WTC11 (cell line): ENCODE measurements around the gene CYP27C1.

Experiments
- ATF6 ChIP-seq: sonication (generic); formaldehyde crosslinking; IDR thresholded peaks from 2 replicates; pipeline ENCODE4 v1.8.1; 2023; ENCODE audit warnings: mild to moderate bottlenecking, missing genetic modification reagents
- CTCF ChIP-seq: fragments of 200-600 bp; IDR thresholded peaks from 2 replicates; pipeline ENCODE4 v1.8.0; 2022; ENCODE audit warnings: antibody characterized with exemption
- FOXK1 ChIP-seq: sonication (generic); formaldehyde crosslinking; IDR thresholded peaks from 2 replicates; pipeline ENCODE4 v1.8.0; 2022; ENCODE audit warnings: mild to moderate bottlenecking, moderate library complexity, missing genetic modification reagents
- USF1 ChIP-seq: sonication (generic); formaldehyde crosslinking; IDR thresholded peaks from 2 replicates; pipeline ENCODE4 v1.8.0; 2022; ENCODE audit warnings: mild to moderate bottlenecking, missing genetic modification reagents
- ZNF121 ChIP-seq: sonication (generic); formaldehyde crosslinking; IDR thresholded peaks from 2 replicates; pipeline ENCODE4 v1.8.0; 2023; ENCODE audit warnings: missing genetic modification reagents
- ZNF232 ChIP-seq: sonication (generic); formaldehyde crosslinking; IDR thresholded peaks from 2 replicates; pipeline ENCODE4 v1.8.0; 2022; ENCODE audit warnings: mild to moderate bottlenecking, missing genetic modification reagents

GRCh38 chr2:127201452-127201851 is 18.6 kb downstream of the CYP27C1 start:
- TF ChIP-seq CTCF (no peak), ZNF232 (no peak), ZNF121 (no peak), USF1 (no peak), ATF6 (CRISPR knock-in tag) (no peak), FOXK1 (CRISPR knock-in tag) (no peak)
